IMR-90 (cell line): Measurements from ENCODE around the gene ADRA2A. TPM values are rescaled to one million over a fixed set of nuclear protein-coding genes. Genes with fewer than 3 reads are reported as not detected.

ENCODE experiments used
- ATAC-seq: fragments of 200-7000 bp; cut with Tn5 transposase; 2 replicates; pipeline ENCODE4 v1.9.1; 2020; ENCODE audit warnings: low read depth, mild to moderate bottlenecking, moderate library complexity
- BruUV-seq: library from RNA; stranded (reverse); fragments of 400-500 nt; replicated peaks from 2 replicates; lab custom pipeline; 2021; lab: Mats Ljungman, UMichigan
- CTCF ChIA-PET: fragments of 300-600 bp; formaldehyde crosslinking; extraction: SDS; loops from one replicate; lab custom pipeline; 2021; ENCODE audit warnings: antibody characterized with exemption; lab: Yijun Ruan, JAX
- POLR2A ChIA-PET: fragments of 300-600 bp; sonication (Branson Sonifier 250); formaldehyde crosslinking; loops from one replicate; lab custom pipeline; 2022; ENCODE audit warnings: antibody characterized with exemption; ENCODE audit not compliant: unreplicated experiment; lab: Charles Lee
- DNase-seq: peaks from one replicate; pipeline ENCODE4 v3.0.0; 2013
- H2AFZ ChIP-seq: replicated peaks from 2 replicates; pipeline ENCODE3; 2013; ENCODE audit warnings: low read length, mild to moderate bottlenecking; ENCODE audit not compliant: poor library complexity
- H2AK5ac ChIP-seq: 2 replicates; pipeline ENCODE4 v1.6.1; 2013; ENCODE audit warnings: low read depth, low read length, inconsistent platforms
- H2AK9ac ChIP-seq: replicated peaks from 2 replicates; pipeline ENCODE3; 2013; ENCODE audit warnings: mild to moderate bottlenecking, low read depth, low read length, moderate library complexity; ENCODE audit not compliant: poor library complexity
- H2BK120ac ChIP-seq: 2 replicates; pipeline ENCODE4 v1.6.1; 2013; ENCODE audit warnings: low read depth, low read length, inconsistent platforms
- H2BK15ac ChIP-seq: 3 replicates; pipeline ENCODE4 v1.6.1; 2013; ENCODE audit warnings: low read depth, low read length, inconsistent platforms
- H2BK20ac ChIP-seq: 2 replicates; pipeline ENCODE4 v1.6.1; 2013; ENCODE audit warnings: low read depth, mild to moderate bottlenecking, inconsistent platforms, low read length, moderate library complexity
- H2BK5ac ChIP-seq: 2 replicates; pipeline ENCODE4 v1.6.1; 2013; ENCODE audit warnings: mild to moderate bottlenecking, low read depth, low read length, inconsistent platforms; ENCODE audit not compliant: poor library complexity, severe bottlenecking
- H3K14ac ChIP-seq: replicated peaks from 2 replicates; pipeline ENCODE4 v1.6.1; 2013; ENCODE audit warnings: low read depth, low read length, inconsistent platforms
- H3K18ac ChIP-seq: 2 replicates; pipeline ENCODE4 v1.6.1; 2013; ENCODE audit warnings: low read depth, low read length, control low read depth
- H3K23ac ChIP-seq: 2 replicates; pipeline ENCODE4 v1.6.1; 2013; ENCODE audit warnings: low read depth, low read length, inconsistent platforms
- H3K27ac ChIP-seq: 2 replicates; pipeline ENCODE4 v1.5.1; 2013; ENCODE audit warnings: mild to moderate bottlenecking, control low read depth, low read length; ENCODE audit not compliant: insufficient read depth
- H3K27me3 ChIP-seq: 2 replicates; pipeline ENCODE4 v1.6.1; 2013; ENCODE audit warnings: low read length; ENCODE audit not compliant: control insufficient read depth, insufficient read depth
- H3K36me3 ChIP-seq: 2 replicates; pipeline ENCODE4 v1.6.1; 2013; ENCODE audit warnings: low read length, mixed read lengths; ENCODE audit not compliant: control insufficient read depth, insufficient read depth
- H3K4ac ChIP-seq: 2 replicates; pipeline ENCODE4 v1.6.1; 2013; ENCODE audit warnings: low read depth, low read length, inconsistent platforms
- H3K4me1 ChIP-seq: 2 replicates; pipeline ENCODE4 v1.6.1; 2013; ENCODE audit warnings: low read length, mixed read lengths; ENCODE audit not compliant: control insufficient read depth, insufficient read depth
- H3K4me2 ChIP-seq: 2 replicates; pipeline ENCODE4 v1.6.1; 2013; ENCODE audit warnings: low read depth, mild to moderate bottlenecking, control low read depth, low read length, moderate library complexity
- H3K4me3 ChIP-seq: 2 replicates; pipeline ENCODE4 v1.5.1; 2013; ENCODE audit warnings: low read depth, mild to moderate bottlenecking, control low read depth, low read length, moderate library complexity; ENCODE audit not compliant: insufficient read depth
- H3K56ac ChIP-seq: 2 replicates; pipeline ENCODE4 v1.6.1; 2013; ENCODE audit warnings: low read length, inconsistent platforms; ENCODE audit not compliant: insufficient read depth; ENCODE audit errors: extremely low read depth
- H3K79me1 ChIP-seq, 2 experiments: 2 replicates each; pipeline ENCODE4 v1.6.1; 2013; ENCODE audit warnings: low read length in 2 of 2, inconsistent platforms in 1 of 2, low read depth in 1 of 2
- H3K9ac ChIP-seq: 2 replicates; pipeline ENCODE4 v1.6.1; 2013; ENCODE audit warnings: low read depth, low read length, control low read depth
- H3K9me1 ChIP-seq: 2 replicates; pipeline ENCODE4 v1.6.1; 2013; ENCODE audit warnings: low read length, inconsistent platforms; ENCODE audit not compliant: insufficient read depth
- H3K9me3 ChIP-seq: 2 replicates; pipeline ENCODE4 v1.6.1; 2013; ENCODE audit warnings: low read length; ENCODE audit not compliant: control insufficient read depth, insufficient read depth
- H4K20me1 ChIP-seq: 2 replicates; pipeline ENCODE4 v1.6.1; 2013; ENCODE audit warnings: low read length, inconsistent platforms; ENCODE audit not compliant: insufficient read depth
- H4K5ac ChIP-seq: 2 replicates; pipeline ENCODE4 v1.6.1; 2013; ENCODE audit warnings: mild to moderate bottlenecking, low read depth, low read length, control low read depth
- H4K8ac ChIP-seq, 2 experiments: 2 replicates each; pipeline ENCODE4 v1.6.1; 2013; ENCODE audit warnings: low read depth in 2 of 2, low read length in 2 of 2, control low read depth in 1 of 2, inconsistent platforms in 1 of 2
- H4K91ac ChIP-seq: 2 replicates; pipeline ENCODE4 v1.6.1; 2013; ENCODE audit warnings: low read depth, low read length, inconsistent platforms; ENCODE audit not compliant: insufficient read depth
- BHLHE40 ChIP-seq: fragments of 150-350 bp; IDR thresholded peaks from 2 replicates; pipeline ENCODE4 v1.6.1; 2016; ENCODE audit warnings: mild to moderate bottlenecking, low read depth, low read length
- CEBPB ChIP-seq: IDR thresholded peaks from 2 replicates; pipeline ENCODE4 v1.6.1; 2012; ENCODE audit warnings: low read depth, low read length, improper control_type of control experiment
- CHD1 ChIP-seq: IDR thresholded peaks from 2 replicates; pipeline ENCODE4 v1.6.1; 2012; ENCODE audit warnings: low read depth, low read length, improper control_type of control experiment
- FOS ChIP-seq: fragments of 150-350 bp; IDR thresholded peaks from 2 replicates; pipeline ENCODE4 v1.6.1; 2016; ENCODE audit warnings: low read depth, low read length
- MAFK ChIP-seq: IDR thresholded peaks from 2 replicates; pipeline ENCODE4 v1.6.1; 2012; ENCODE audit warnings: low read depth, low read length, improper control_type of control experiment
- MAZ ChIP-seq: IDR thresholded peaks from 2 replicates; pipeline ENCODE4 v1.6.1; 2012; ENCODE audit warnings: low read depth, mild to moderate bottlenecking, low read length, improper control_type of control experiment, moderate library complexity, borderline replicate concordance
- MXI1 ChIP-seq: IDR thresholded peaks from 2 replicates; pipeline ENCODE4 v1.6.1; 2012; ENCODE audit warnings: low read depth, mild to moderate bottlenecking, low read length, moderate library complexity, borderline replicate concordance
- NFE2L2 ChIP-seq: fragments of 150-350 bp; IDR thresholded peaks from 2 replicates; pipeline ENCODE4 v1.6.1; 2016; ENCODE audit warnings: low read depth, mild to moderate bottlenecking, low read length
- POLR2A ChIP-seq: IDR thresholded peaks from 2 replicates; pipeline ENCODE4 v1.6.1; 2012; ENCODE audit warnings: mild to moderate bottlenecking, low read depth, low read length
- RAD21 ChIP-seq: IDR thresholded peaks from 2 replicates; pipeline ENCODE4 v1.6.1; 2012; ENCODE audit warnings: low read length, improper control_type of control experiment
- RCOR1 ChIP-seq: IDR thresholded peaks from 2 replicates; pipeline ENCODE4 v1.6.1; 2012; ENCODE audit warnings: mild to moderate bottlenecking, low read length, improper control_type of control experiment; ENCODE audit not compliant: insufficient replicate concordance
- RFX5 ChIP-seq: IDR thresholded peaks from 2 replicates; pipeline ENCODE4 v1.8.0; 2012; ENCODE audit warnings: low read depth, mild to moderate bottlenecking, low read length, moderate library complexity
- SMC3 ChIP-seq: fragments of 150-350 bp; IDR thresholded peaks from 2 replicates; pipeline ENCODE4 v1.6.1; 2016; ENCODE audit warnings: low read depth, mild to moderate bottlenecking, antibody characterized with exemption, low read length, moderate library complexity
- WGBS, 2 experiments: methylation state at CpG; one replicate each; pipeline versions ENCODE4 v1.1.5 to v1.1.7; 2013; ENCODE audit warnings: missing lambda C conversion rate in 2 of 2; ENCODE audit not compliant: insufficient read length in 1 of 2; ENCODE audit errors: extremely low coverage in 2 of 2; 5-methylcytosine and 5-hydroxymethylcytosine counted together
- dilution Hi-C: fragments of 300-500 bp; cut with HindIII; formaldehyde crosslinking; loops from one replicate; pipeline ENCODE4 v1.14.3; 2018; ENCODE audit warnings: low sequenced_read_pairs; ENCODE audit not compliant: unreplicated experiment
- in situ Hi-C: fragments of 300-500 bp; cut with MboI; formaldehyde crosslinking; loops from 3 replicates; pipeline ENCODE4 v1.14.3; 2019; ENCODE audit warnings: low sequenced_read_pairs, inconsistent platforms, mixed read lengths
- intact Hi-C: fragments of 100-400 bp; cut with micrococcal nuclease; formaldehyde crosslinking; loops from 2 replicates; pipeline ENCODE4 v1.10.0; 2022
- polyA plus RNA-seq, 3 experiments: library from polyadenylated mRNA; depleted of rRNA; stranded (reverse); fragments of >200 nt; gene quantifications; 2 replicates each; pipeline ENCODE4 v1.2.3, GENCODE V29; 2012; ENCODE audit warnings: low replicate concordance in 1 of 3
- total RNA-seq: library from RNA; depleted of rRNA; stranded (reverse); fragments of >200 nt; gene quantifications from 2 replicates; pipeline ENCODE4 v1.2.3, GENCODE V29; 2012
- TF ChIP-seq, protein P1 (sequence below): fragments of 150-350 bp; IDR thresholded peaks from 2 replicates; pipeline ENCODE4 v1.6.1; 2016; ENCODE audit warnings: low read depth, mild to moderate bottlenecking, low read length, moderate library complexity, borderline replicate concordance
- TF ChIP-seq, protein P2 (sequence below): conservative IDR thresholded peaks from 2 replicates; pipeline ENCODE4 v1.5.1; 2012; ENCODE audit warnings: mild to moderate bottlenecking, low read depth, low read length, improper control_type of control experiment
- TF ChIP-seq, protein P3 (sequence below): fragments of 150-350 bp; IDR thresholded peaks from 2 replicates; pipeline ENCODE4 v1.6.1; 2017; ENCODE audit warnings: mild to moderate bottlenecking, antibody characterized with exemption, low read length, low read depth

ADRA2A gene
- total and polyA plus RNA-seq, 2 of the 4 experiments (the other 2 are of a cell fraction): not detected

DNA sequence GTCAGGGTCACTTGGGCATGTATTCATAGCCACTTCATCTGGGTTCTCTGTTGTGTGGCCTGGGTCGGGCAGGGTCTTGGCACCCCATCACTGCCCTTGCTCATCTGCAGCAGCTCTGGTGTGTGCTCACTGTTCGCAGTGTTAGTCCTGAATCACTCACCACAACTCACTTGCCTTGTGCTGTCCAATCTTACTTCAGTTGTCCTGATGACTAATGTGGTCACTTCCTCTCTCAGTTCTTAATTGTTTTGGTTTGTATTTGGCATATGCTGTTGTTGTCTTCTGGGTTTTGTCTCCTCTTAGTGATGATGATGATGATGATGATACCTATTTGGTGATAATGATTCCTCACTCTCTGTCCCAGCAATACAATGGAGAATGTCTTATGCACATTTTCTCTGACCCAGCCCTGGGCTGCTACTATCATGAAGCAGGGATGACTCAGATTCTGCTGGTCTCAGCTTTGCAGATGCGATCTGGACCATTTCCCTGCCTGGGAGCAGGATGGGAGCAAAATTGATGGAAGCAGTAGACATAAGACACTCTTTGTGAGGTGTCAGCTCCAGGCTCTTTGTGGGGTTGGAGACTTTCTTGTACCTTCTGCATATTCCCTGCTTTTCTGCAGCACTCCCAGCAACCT lies 17.0 kb downstream of the ADRA2A start:
- H3K9me3 ChIP-seq: no peaks in the 10 kb centered on the region
- no peaks in the 10 kb centered on the region for H3K4me1 ChIP-seq
- H3K4me3 ChIP-seq: no peak overlapping the region
- no peak overlapping the region for H3K18ac ChIP-seq
- no peak overlapping the region for H3K27ac ChIP-seq
- ATAC-seq (no peak), DNase-seq (peak; percentile 43)
- no peak overlapping the region for H2AK9ac ChIP-seq
- H3K27me3 ChIP-seq: peaks cover 5% of the 10 kb centered on the region
- H4K20me1 ChIP-seq: no peaks in the 10 kb centered on the region
- intact Hi-C loops (no loop called here), in situ Hi-C loops (loop anchor here (25.0 kb wide), 1 partner anchor 1218 kb away; no protein-coding TSS in a partner anchor), dilution Hi-C loops (no loop called here)
- H3K4me2 ChIP-seq: no peak overlapping the region
- ChIA-PET CTCF (no interaction called here), POLR2A (no interaction called here)
- no peak overlapping the region for H3K9ac ChIP-seq
- H2BK5ac ChIP-seq: no peak overlapping the region
- H2BK120ac ChIP-seq: no peak overlapping the region
- 67% methylated on average over 1 of the region's 3 CpGs; no CpG with 5 or more reads in 1 of the 2 experiments for WGBS, 2 experiments
- no TSS peak for BruUV-seq
- H3K14ac ChIP-seq: no peak overlapping the region
- H3K23ac ChIP-seq: no peak overlapping the region
- no peak overlapping the region for H3K4ac ChIP-seq
- no peaks in the 10 kb centered on the region for H3K36me3 ChIP-seq
- no peak overlapping the region for H4K91ac ChIP-seq
- H2AFZ ChIP-seq: no peak overlapping the region
- H2BK20ac ChIP-seq: no peak overlapping the region
- H3K9me1 ChIP-seq: no peaks in the 10 kb centered on the region
- H4K8ac ChIP-seq: no peak overlapping the region
- no peak overlapping the region for H2BK15ac ChIP-seq
- TF ChIP-seq NFE2L2: no peak
- TF ChIP-seq, protein P1, sequence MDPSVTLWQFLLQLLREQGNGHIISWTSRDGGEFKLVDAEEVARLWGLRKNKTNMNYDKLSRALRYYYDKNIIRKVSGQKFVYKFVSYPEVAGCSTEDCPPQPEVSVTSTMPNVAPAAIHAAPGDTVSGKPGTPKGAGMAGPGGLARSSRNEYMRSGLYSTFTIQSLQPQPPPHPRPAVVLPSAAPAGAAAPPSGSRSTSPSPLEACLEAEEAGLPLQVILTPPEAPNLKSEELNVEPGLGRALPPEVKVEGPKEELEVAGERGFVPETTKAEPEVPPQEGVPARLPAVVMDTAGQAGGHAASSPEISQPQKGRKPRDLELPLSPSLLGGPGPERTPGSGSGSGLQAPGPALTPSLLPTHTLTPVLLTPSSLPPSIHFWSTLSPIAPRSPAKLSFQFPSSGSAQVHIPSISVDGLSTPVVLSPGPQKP: no peak
- TF ChIP-seq, protein P2, sequence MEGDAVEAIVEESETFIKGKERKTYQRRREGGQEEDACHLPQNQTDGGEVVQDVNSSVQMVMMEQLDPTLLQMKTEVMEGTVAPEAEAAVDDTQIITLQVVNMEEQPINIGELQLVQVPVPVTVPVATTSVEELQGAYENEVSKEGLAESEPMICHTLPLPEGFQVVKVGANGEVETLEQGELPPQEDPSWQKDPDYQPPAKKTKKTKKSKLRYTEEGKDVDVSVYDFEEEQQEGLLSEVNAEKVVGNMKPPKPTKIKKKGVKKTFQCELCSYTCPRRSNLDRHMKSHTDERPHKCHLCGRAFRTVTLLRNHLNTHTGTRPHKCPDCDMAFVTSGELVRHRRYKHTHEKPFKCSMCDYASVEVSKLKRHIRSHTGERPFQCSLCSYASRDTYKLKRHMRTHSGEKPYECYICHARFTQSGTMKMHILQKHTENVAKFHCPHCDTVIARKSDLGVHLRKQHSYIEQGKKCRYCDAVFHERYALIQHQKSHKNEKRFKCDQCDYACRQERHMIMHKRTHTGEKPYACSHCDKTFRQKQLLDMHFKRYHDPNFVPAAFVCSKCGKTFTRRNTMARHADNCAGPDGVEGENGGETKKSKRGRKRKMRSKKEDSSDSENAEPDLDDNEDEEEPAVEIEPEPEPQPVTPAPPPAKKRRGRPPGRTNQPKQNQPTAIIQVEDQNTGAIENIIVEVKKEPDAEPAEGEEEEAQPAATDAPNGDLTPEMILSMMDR: no peak
- no peak for TF ChIP-seq MAZ
- no peak for TF ChIP-seq RFX5
- TF ChIP-seq SMC3: no peak
- TF ChIP-seq MAFK: no peak
- TF ChIP-seq CEBPB: no peak
- TF ChIP-seq MXI1: no peak
- TF ChIP-seq FOS: no peak
- TF ChIP-seq BHLHE40: no peak
- no peak for TF ChIP-seq RAD21
- TF ChIP-seq, protein P3, sequence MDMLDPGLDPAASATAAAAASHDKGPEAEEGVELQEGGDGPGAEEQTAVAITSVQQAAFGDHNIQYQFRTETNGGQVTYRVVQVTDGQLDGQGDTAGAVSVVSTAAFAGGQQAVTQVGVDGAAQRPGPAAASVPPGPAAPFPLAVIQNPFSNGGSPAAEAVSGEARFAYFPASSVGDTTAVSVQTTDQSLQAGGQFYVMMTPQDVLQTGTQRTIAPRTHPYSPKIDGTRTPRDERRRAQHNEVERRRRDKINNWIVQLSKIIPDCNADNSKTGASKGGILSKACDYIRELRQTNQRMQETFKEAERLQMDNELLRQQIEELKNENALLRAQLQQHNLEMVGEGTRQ: no peak
- no peak for TF ChIP-seq POLR2A
- TF ChIP-seq CHD1: no peak
- no peak for TF ChIP-seq RCOR1
- no peak overlapping the region for H4K5ac ChIP-seq
- H3K79me1 ChIP-seq: no peaks in the 10 kb centered on the region
- no peak overlapping the region for H3K56ac ChIP-seq
- H2AK5ac ChIP-seq: no peak overlapping the region
